Activated CD8-positive, alpha-beta memory T cell treated with anti-CD3 and anti-CD28 coated beads, Interleukin-2, amount 10 ng/mL, durations not matched to agents 7 days and 5 days (primary cell): Measurements from ENCODE around the gene FFAR2. TPM values are rescaled to one million over a fixed set of nuclear protein-coding genes. Genes with fewer than 3 reads are reported as not detected.

ENCODE experiments used
- ATAC-seq: fragments of 150-1000 bp; cut with Tn5 transposase; one replicate; pipeline ENCODE4 v1.10.0; 2021; ENCODE audit warnings: moderate library complexity
- CTCF ChIA-PET: fragments of 350-600 bp; sonication (Branson Sonifier 250); formaldehyde crosslinking; loops from one replicate; lab custom pipeline; 2021; ENCODE audit warnings: antibody characterized with exemption; lab: Charles Lee
- DNase-seq: peaks from one replicate; pipeline ENCODE4 v3.0.0-alpha.2; 2020
- H3K27ac Mint-ChIP-seq: one replicate; pipeline ENCODE4 v1.8.0; 2021; ENCODE audit warnings: mild to moderate bottlenecking, mixed read lengths
- H3K27me3 Mint-ChIP-seq: one replicate; pipeline ENCODE4 v1.8.0; 2021; ENCODE audit warnings: mixed read lengths
- H3K36me3 Mint-ChIP-seq: one replicate; pipeline ENCODE4 v1.8.0; 2021; ENCODE audit warnings: mild to moderate bottlenecking, mixed read lengths
- H3K4me1 Mint-ChIP-seq: one replicate; pipeline ENCODE4 v1.8.0; 2021; ENCODE audit warnings: mixed read lengths
- H3K4me3 Mint-ChIP-seq: one replicate; pipeline ENCODE4 v1.8.0; 2021; ENCODE audit warnings: mild to moderate bottlenecking, moderate library complexity, mixed read lengths
- H3K9me3 Mint-ChIP-seq: one replicate; pipeline ENCODE4 v1.8.0; 2022; ENCODE audit warnings: low read depth, mixed read lengths
- total RNA-seq, 2 experiments: library from RNA; stranded (reverse); gene quantifications; one replicate each; pipeline ENCODE4 v1.2.3, GENCODE V29; 2021

Gene FFAR2
- total RNA-seq, 2 experiments from 2014 or later: not detected

DNA sequence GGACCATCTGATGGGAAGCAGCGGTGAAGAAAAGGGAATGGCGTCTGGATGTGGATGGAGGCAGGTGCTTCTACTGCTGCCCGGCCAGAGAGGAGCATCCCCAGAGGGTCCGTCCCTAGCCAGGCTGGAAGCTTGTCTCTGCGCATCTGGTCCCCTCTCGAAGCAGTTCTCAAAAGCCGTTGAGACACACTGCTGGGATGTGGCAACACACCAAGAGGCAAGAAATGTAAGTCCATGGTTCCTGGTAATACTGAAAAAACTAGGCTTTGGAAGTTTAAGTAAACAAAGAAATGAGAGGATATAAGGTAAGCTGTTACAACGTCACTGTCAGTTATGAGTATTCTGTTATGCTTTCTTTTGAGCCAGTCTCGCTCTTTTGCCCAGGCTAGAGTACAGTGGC is 15.1 kb upstream of the FFAR2 start:
- no peak for ATAC-seq
- H3K9me3 Mint-ChIP-seq: peaks cover 12% of the 10 kb centered on the region
- H3K27me3 Mint-ChIP-seq: peaks cover 23% of the 10 kb centered on the region
- H3K27ac Mint-ChIP-seq: no peak overlapping the region
- no peak for DNase-seq
- H3K4me1 Mint-ChIP-seq: peaks cover 25% of the 10 kb centered on the region
- CTCF ChIA-PET: no interaction called here
- H3K4me3 Mint-ChIP-seq: no peak overlapping the region
- H3K36me3 Mint-ChIP-seq: peaks cover 3% of the 10 kb centered on the region

GRCh38 chr19:35433448-35433847 is 14.6 kb upstream of the FFAR2 start:
- Mint-ChIP-seq H3K9me3 (peaks cover 12% of the 10 kb centered on the region), H3K27ac (no peak overlapping the region), H3K27me3 (peaks cover 27% of the 10 kb centered on the region), H3K4me1 (peaks cover 27% of the 10 kb centered on the region), H3K4me3 (no peak overlapping the region), H3K36me3 (peaks cover 3% of the 10 kb centered on the region)
- no peak for DNase-seq
- CTCF ChIA-PET: no interaction called here
- no peak for ATAC-seq

DNA sequence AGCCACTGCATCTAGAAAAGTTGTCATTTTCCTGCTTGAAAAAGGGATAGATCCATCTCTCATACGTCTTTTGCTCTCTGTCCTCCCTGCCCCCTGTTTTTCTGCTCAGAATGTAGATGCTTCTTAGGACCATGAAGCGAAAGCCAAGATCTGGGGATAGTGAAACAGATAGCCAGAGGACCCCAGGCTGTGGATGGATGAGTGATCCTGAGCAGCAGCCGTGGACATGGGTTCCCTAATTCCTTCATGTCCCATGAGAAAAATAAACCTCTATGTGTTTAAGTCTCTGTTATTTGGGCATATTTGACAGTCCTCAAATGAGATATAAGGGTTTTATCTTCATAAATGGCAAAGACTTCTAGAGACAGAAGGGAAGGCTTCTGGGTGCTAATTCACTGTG is 12.2 kb upstream of the FFAR2 start:
- peaks cover 3% of the 10 kb centered on the region for H3K36me3 Mint-ChIP-seq
- H3K27ac Mint-ChIP-seq: peak overlapping the region; percentile 75
- H3K4me1 Mint-ChIP-seq: peaks cover 23% of the 10 kb centered on the region
- peaks cover 7% of the 10 kb centered on the region for H3K9me3 Mint-ChIP-seq
- CTCF ChIA-PET: interaction anchor here (1.5 kb wide), 1 partner anchor 28 kb away, joined by 3 read pairs; no protein-coding TSS in a partner anchor
- peaks cover 28% of the 10 kb centered on the region for H3K27me3 Mint-ChIP-seq
- ATAC-seq (no peak), DNase-seq (no peak)
- peak overlapping the region; percentile 59 for H3K4me3 Mint-ChIP-seq

- peak; percentile 91 for ATAC-seq
- H3K9me3 Mint-ChIP-seq: peaks cover 3% of the 10 kb centered on the region
- peaks cover 20% of the 10 kb centered on the region for H3K4me1 Mint-ChIP-seq
- H3K27ac Mint-ChIP-seq: peak overlapping the region; percentile 75
- DNase-seq: peak; percentile 63
- CTCF ChIA-PET: interaction anchor here (0.9 kb wide), 1 partner anchor 32 kb away, joined by 3 read pairs; no protein-coding TSS in a partner anchor
- H3K4me3 Mint-ChIP-seq: peak overlapping the region; percentile 59
- H3K36me3 Mint-ChIP-seq: no peaks in the 10 kb centered on the region
- peaks cover 28% of the 10 kb centered on the region for H3K27me3 Mint-ChIP-seq
These were observed 11.3 kb upstream of the FFAR2 start for GRCh38 chr19:35436477-35437405.

- peaks cover 20% of the 10 kb centered on the region for H3K4me1 Mint-ChIP-seq
- no peaks in the 10 kb centered on the region for H3K36me3 Mint-ChIP-seq
- H3K4me3 Mint-ChIP-seq: no peak overlapping the region
- H3K27me3 Mint-ChIP-seq: peaks cover 23% of the 10 kb centered on the region
- H3K9me3 Mint-ChIP-seq: no peaks in the 10 kb centered on the region
- no peak for ATAC-seq
- CTCF ChIA-PET: interaction anchor here (0.9 to 1.2 kb wide), 2 partner anchors 31 to 58 kb away, joined by 3 read pairs; no protein-coding TSS in a partner anchor
- DNase-seq: no peak
- H3K27ac Mint-ChIP-seq: no peak overlapping the region
These were observed 10.6 kb upstream of the FFAR2 start for GRCh38 chr19:35437406-35437951.

DNA sequence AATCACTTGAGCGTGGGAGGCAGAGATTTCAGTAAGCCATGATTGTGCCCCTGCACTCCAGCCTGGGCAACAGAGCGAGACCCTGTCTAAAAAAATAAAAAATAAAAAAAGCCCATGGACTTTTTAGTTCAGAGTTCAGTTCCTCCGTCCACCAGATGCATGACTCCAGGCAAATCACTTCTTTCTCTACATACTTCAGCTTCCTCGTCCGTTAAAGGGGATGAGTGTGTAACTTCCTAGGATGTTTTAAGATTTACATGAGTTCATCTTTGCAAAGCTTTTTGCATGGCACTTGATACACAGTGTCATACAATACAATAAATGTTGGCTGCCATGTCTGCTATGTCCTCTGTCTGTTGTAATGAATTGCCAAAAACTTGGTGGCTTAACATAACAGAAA is 10.0 kb upstream of the FFAR2 start:
- CTCF ChIA-PET: interaction anchor here (1.2 kb wide), 1 partner anchor 57 kb away, joined by 3 read pairs; no protein-coding TSS in a partner anchor
- ATAC-seq (no peak), DNase-seq (no peak)
- Mint-ChIP-seq H3K9me3 (no peaks in the 10 kb centered on the region), H3K36me3 (no peaks in the 10 kb centered on the region), H3K27ac (no peak overlapping the region), H3K4me1 (peaks cover 20% of the 10 kb centered on the region), H3K4me3 (no peak overlapping the region), H3K27me3 (peaks cover 23% of the 10 kb centered on the region)

- CTCF ChIA-PET: interaction anchor here (1.2 kb wide), 1 partner anchor 57 kb away, joined by 3 read pairs; no protein-coding TSS in a partner anchor
- DNase-seq (no peak), ATAC-seq (no peak)
- Mint-ChIP-seq H3K27ac (no peak overlapping the region), H3K27me3 (peaks cover 21% of the 10 kb centered on the region), H3K36me3 (no peaks in the 10 kb centered on the region), H3K4me1 (peaks cover 20% of the 10 kb centered on the region), H3K9me3 (no peaks in the 10 kb centered on the region), H3K4me3 (no peak overlapping the region)
These were observed 9.5 kb upstream of the FFAR2 start for GRCh38 chr19:35438527-35438926.

GRCh38 chr19:35439921-35440320 is 8.1 kb upstream of the FFAR2 start:
- CTCF ChIA-PET: no interaction called here
- Mint-ChIP-seq H3K4me1 (peaks cover 22% of the 10 kb centered on the region), H3K36me3 (no peaks in the 10 kb centered on the region), H3K9me3 (no peaks in the 10 kb centered on the region), H3K4me3 (no peak overlapping the region), H3K27ac (no peak overlapping the region), H3K27me3 (peaks cover 14% of the 10 kb centered on the region)
- ATAC-seq: no peak
- no peak for DNase-seq

DNA sequence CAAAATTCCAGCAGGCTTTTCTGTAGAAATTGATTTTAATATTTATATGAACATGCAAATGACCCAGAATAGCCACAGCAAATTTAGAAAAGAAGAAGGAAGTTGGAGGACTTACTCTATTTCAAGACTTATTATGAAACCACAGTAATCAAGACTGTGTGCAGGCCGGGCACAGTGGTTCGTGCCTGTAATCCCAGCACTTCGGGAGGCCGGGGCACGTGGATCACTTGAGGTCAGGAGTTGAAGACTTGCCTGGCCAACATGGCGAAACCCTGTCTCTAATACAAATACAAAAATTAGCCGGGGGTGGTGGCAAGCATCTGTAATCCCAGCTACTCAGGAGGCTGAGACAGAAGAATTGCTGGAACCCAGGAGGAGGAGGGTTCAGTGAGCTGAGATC is 6.0 kb upstream of the FFAR2 start:
- Mint-ChIP-seq H3K4me1 (peaks cover 25% of the 10 kb centered on the region), H3K36me3 (no peaks in the 10 kb centered on the region), H3K27ac (no peak overlapping the region), H3K27me3 (peaks cover 17% of the 10 kb centered on the region), H3K4me3 (no peak overlapping the region), H3K9me3 (no peaks in the 10 kb centered on the region)
- DNase-seq: no peak
- CTCF ChIA-PET: interaction anchor here (1.0 kb wide), 1 partner anchor 21 kb away, joined by 4 read pairs; no protein-coding TSS in a partner anchor
- no peak for ATAC-seq

DNA sequence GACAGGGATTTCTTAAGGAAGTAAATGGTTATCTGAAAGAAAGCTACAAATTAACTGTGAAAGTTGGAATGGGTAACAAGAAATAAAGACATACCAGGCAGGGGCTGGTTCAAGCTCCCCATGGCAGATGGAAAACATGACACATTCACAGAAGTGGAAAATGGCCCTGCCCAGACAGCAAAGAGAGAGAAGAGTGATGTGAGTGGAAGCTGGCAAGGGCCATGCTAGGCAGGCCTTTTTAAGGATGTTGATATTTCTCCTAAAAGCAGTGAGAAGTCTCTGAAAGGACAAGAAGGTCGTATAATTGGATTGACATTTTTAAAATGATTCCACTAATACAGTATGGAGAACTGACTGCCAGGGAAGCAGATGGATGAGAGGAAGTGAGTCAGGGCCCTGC is 3.3 kb upstream of the FFAR2 start:
- Mint-ChIP-seq H3K36me3 (no peaks in the 10 kb centered on the region), H3K4me3 (no peak overlapping the region), H3K4me1 (peaks cover 39% of the 10 kb centered on the region), H3K9me3 (no peaks in the 10 kb centered on the region), H3K27ac (no peak overlapping the region), H3K27me3 (peaks cover 20% of the 10 kb centered on the region)
- no peak for DNase-seq
- no peak for ATAC-seq
- CTCF ChIA-PET: interaction anchor here (1.2 to 1.7 kb wide), 2 partner anchors 18 to 50 kb away, joined by 3 to 5 read pairs; no protein-coding TSS in a partner anchor

- ATAC-seq (peak; percentile 94), DNase-seq (peak; percentile 70)
- no peaks in the 10 kb centered on the region for H3K9me3 Mint-ChIP-seq
- H3K4me3 Mint-ChIP-seq: no peak overlapping the region
- no peaks in the 10 kb centered on the region for H3K36me3 Mint-ChIP-seq
- peaks cover 46% of the 10 kb centered on the region for H3K4me1 Mint-ChIP-seq
- H3K27me3 Mint-ChIP-seq: peaks cover 27% of the 10 kb centered on the region
- CTCF ChIA-PET: interaction anchor here (0.5 to 1.7 kb wide), 5 partner anchors 11 to 111 kb away, joined by 3 to 5 read pairs (median 3); no protein-coding TSS in a partner anchor
- H3K27ac Mint-ChIP-seq: peak overlapping the region; percentile 35
These were observed 2.0 kb upstream of the FFAR2 start for GRCh38 chr19:35445826-35446593.

DNA sequence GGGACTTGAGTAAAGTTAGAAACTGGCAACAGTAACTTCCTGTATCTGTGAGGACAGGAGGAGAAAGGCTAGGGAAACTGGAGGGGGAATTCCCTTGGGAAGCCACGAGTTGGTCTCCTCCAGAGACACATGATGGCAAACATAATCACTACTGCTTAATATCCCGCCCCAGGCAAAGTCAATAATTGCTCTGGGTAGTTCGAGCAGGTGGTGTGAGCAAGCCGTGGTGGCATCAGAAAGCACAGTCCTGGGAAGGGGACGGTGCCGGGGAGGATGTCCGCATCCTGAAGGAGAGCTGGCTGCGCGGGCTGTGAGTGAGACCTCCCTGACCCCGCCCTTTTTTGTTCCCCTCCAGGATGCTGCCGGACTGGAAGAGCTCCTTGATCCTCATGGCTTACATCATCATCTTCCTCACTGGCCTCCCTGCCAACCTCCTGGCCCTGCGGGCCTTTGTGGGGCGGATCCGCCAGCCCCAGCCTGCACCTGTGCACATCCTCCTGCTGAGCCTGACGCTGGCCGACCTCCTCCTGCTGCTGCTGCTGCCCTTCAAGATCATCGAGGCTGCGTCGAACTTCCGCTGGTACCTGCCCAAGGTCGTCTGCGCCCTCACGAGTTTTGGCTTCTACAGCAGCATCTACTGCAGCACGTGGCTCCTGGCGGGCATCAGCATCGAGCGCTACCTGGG is 1.4 kb downstream of the FFAR2 start:
- no peak overlapping the region for H3K4me3 Mint-ChIP-seq
- ATAC-seq (no peak), DNase-seq (no peak)
- CTCF ChIA-PET: interaction anchor here (0.8 to 4.8 kb wide), 4 partner anchors 45 to 96 kb away, joined by 3 to 20 read pairs (median 4); no protein-coding TSS in a partner anchor
- H3K27me3 Mint-ChIP-seq: peaks cover 35% of the 10 kb centered on the region
- H3K36me3 Mint-ChIP-seq: peaks cover 2% of the 10 kb centered on the region
- no peaks in the 10 kb centered on the region for H3K9me3 Mint-ChIP-seq
- H3K4me1 Mint-ChIP-seq: peaks cover 60% of the 10 kb centered on the region
- H3K27ac Mint-ChIP-seq: no peak overlapping the region
